NCI-H345 treated with DMSO at 0.1 percent for 48 hours (cell line): ENCODE results near the gene RPS23.
"Not testable (repeated sequence)": the region's sequence is repeated elsewhere in the genome, so short reads cannot be mapped to it uniquely, and the experiment has no call there.

ENCODE experiments used
- DNase-seq: peaks from one replicate; lab custom pipeline; 2025; ENCODE audit not compliant: unreplicated experiment; lab: John Stamatoyannopoulos, UW

Gene RPS23

DNA sequence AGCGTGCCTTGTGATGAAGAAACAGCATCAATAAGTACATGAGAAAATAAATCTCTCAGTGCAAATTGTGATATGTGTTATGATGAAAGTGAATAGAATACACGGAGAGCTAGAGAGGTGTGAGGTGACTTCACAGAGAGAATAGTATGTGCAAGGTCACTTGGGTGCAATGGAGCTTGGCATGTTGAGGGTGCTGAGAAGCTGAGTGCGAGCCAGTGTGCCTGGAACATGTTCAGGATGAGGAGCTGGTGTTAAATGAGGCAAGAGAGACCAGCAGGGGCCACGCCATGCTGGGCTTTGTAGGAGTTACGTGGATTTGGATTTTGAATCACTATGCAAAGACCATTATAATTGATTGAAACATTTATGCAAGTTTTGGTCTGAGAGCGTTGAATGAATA lies 12.8 kb upstream of the RPS23 start:
- peak; percentile 15 for DNase-seq

DNA sequence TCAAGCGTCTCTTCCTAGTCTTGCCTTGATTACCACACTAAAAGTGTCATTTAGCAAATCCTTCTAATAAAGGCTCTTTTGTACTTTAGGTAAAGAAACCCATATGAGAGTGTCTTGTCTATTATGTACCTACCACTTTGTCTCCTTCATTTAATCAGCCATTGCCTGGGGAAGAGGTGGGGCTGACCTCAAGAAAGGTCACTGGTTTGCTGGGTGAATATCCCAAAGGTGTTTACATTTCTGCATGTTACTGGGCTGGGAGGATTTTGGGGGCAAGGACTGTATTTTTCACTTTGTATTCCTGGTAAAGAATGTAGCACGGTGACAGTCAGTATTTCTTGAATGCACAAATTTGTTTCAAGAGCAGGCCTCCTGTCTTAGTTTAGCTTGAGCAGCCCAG lies 11.9 kb upstream of the RPS23 start:
- no peak for DNase-seq

DNA sequence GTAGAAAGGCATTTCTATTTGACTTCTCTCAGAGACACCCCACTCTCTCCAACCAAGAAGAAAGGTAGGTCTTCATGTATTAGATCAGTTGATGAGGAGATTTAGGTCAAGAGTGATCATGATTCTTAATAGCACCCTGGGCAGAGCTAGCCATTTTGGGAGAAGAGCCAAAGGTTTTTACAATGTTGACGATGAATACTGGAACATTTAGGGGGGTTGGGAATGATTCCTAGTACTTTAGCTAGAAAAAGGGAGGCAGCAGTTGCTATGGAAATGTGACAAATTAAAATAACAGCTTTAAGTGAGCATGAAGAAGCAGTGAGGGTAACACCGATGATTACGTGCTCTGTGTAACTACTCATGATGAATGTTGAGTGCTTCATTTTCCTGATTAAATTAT lies 9.5 kb upstream of the RPS23 start:
- DNase-seq, result no peak

DNA sequence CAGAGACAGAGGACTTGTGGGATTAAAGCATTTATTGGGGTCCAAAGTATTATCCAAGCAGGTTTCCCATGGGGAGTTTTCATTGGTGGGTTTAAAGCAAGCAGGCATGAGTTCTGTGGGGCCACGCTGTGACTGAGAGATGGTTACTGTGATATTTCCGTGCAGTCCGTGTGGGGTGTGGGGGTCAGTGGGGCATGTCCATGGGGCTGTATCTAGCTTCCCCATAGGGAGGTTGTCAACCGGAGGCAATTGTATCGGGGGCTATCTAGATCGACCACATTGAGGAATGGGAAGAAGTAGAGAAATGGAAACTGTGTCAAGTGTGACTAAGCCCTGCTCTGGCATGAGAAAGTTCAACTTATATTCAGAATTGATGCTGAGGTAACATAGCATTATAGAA lies 7.1 kb upstream of the RPS23 start:
- DNase-seq, result no peak

DNA sequence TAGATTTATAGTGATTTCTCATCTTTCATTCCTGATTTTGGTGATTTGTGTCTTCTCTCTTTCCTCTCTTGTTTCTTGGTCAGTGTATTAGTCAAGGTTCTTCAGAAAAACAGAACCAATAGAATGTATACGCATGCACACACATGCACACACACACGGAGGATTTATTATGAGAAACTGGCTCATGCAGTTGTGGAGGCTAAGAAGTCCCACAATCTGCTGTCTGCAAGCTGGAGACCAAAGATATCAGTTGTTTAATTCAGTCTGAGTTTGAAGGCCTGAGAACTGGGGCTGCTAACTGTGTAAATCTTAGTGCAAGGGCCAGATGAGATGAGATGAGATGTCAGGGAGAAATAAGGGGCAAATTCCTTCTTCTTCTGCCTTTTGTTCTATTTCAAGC lies 5.7 kb upstream of the RPS23 start:
- no peak for DNase-seq

DNA sequence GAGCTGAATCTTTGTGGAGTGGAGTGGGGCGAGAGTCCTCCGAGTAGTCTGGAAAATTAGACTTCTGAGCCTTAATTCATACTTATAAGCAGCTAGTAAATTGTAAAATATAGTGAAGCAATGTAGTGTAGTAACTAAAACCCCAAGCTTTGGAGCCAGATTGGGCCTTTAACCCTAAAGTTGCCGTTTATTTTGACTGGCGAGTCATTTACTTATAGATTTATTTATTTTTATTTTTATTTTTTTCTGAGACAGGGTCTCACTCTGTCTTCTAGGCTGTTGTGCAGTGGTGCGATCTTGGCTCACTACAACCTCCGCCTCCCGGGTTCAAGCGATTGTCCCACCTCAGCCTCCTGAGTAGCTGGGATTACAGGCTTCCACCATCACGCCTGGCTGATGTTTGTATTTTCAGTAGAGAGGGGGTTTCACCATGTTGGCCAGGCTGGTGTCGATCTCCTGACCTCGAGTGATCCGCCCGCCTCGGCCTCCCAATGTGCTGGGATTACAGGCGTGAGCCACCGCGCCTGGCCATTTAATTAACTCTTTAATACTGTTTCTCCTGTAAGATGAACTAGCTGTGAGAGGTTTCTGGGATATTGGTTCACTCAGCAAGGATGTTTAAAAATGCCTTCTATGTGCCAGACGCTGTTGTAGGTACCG lies 687 bp upstream of the RPS23 start:
- no peak for DNase-seq

DNA sequence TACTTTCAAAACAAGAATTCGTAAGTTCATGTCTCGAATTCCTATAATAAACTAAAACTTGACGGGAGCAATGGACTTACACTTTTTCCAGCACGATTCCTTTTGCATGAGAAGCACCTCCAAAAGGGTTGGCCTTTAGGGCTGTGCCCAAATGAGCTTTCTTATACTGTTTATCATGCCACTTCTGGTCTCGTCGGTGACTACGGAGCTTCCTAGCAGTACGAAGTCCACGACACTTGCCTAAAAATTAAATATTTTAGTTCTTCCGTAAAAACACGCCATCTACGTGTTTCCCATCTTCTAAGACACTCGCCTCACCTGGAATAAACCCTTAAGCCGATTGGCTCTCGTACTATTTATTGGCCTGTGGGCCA lies 554 bp downstream of the RPS23 start:
- DNase-seq, result no peak

DNA sequence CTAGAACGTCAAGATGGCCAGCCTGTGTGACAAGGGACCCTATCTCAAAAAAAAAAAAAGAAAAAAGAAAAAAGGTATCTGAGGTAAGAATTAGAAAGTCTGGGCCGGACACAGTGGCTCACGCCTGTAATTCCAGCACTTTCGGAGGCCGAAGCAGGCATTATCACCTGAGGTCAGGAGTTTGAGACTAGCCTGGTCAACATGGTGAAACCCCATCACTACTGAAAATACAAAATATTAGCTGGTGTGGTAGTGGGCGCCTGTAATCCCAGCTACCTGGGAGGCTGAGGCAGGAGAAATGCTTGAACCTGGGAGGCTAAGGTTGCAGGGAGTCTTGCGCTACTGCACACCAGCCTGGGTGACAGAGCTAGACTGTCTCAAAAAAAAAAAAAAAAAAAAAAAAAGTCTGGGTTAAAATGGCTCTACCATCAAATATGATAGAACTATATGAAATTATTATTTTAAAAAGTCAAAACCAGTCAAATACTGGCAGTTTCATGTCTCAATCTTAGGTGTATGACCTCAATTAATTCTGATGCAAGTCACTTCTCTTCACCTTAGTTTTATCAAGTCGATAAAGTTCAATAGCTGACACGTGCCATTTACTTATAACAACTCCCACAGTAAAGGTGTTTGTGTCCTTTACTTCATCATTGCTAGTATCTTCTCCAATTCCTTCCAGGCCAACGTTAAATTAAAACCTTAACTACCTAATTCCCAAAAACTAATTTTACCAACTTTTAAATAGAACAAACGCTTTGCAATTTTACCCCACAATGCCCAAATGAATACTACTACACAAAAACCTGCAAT lies 1.1 kb downstream of the RPS23 start:
- no peak for DNase-seq

DNA sequence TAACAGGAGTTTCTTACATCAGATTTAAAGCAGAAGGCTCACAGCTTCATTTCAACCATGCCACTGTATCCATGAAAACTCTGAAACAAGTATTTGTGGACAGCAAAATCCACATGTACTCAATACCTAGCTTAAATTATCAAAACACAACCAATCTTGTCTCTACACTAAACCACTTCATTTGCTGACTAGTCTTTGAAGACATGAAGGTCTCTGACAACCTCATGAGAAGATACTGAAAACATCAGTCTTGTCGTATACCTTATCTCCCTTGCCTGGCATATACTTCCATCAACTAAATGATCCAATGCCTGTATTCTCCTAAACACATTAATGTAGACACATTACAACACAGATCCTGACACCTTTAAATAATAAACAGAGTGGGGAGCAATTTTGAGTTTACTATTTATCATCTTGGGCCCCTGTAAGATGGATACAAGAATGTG lies 2.9 kb downstream of the RPS23 start:
- no peak for DNase-seq

DNA sequence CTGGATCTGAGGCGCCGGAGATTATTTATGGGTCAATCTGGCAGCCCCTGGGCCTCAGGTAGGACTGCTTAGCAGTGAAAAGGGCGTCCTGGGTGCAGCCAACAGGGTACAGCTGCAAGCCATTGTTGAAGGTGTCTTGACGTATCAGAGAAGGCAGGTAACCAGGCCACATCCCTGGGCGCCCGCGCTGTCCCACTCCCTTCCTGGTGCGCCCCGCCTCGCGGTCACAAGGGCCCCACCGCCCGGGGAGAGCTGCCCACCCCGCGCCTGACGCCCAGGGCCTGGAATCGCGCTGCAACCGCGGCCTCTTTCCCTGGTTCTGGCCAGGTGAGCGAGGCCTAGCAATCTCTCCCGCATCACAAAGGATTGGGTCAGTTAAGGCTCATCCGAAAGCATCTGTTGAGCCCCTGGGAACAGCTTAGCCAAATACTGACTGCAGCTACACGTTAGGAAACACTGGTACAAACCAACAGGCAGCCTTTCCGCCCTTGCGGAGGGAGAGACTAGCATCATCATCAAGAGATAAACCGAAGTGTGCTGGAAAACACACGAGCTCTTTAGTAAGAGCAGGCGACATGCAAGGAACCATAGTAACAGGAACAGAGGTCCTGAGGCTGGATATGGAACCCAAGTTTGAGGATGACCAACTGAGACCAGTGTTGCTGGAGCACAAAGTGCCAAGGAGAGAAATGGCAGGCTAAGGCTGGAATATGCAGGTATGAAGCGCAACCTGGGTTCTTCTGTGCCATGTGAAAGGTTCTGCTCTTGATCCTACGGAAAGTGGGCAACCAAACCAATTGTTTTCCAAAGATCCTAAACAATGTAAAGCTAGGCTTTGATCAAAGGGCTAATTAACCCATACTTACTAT lies 3.6 kb downstream of the RPS23 start:
- no peak for DNase-seq

DNA sequence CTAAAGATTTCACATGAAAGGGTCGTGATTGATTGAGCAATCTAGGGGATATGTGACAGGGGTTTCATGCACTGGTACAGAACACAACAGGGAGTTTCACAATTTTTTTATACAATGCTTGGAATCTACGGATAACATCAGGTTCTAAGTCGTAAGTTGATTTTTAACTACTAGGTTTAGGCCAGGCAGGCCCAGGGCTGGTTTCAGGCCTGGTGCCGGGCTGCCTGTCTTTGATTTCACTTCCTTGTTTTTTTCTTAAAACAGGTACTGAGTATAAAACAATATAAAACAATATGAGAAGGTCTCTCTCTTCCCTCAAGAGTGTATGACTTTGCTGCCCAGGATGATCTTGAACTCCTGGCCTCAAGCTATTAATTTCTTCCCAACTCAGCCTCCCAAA lies 4.7 kb downstream of the RPS23 start:
- not testable (repeated sequence) for DNase-seq

DNA sequence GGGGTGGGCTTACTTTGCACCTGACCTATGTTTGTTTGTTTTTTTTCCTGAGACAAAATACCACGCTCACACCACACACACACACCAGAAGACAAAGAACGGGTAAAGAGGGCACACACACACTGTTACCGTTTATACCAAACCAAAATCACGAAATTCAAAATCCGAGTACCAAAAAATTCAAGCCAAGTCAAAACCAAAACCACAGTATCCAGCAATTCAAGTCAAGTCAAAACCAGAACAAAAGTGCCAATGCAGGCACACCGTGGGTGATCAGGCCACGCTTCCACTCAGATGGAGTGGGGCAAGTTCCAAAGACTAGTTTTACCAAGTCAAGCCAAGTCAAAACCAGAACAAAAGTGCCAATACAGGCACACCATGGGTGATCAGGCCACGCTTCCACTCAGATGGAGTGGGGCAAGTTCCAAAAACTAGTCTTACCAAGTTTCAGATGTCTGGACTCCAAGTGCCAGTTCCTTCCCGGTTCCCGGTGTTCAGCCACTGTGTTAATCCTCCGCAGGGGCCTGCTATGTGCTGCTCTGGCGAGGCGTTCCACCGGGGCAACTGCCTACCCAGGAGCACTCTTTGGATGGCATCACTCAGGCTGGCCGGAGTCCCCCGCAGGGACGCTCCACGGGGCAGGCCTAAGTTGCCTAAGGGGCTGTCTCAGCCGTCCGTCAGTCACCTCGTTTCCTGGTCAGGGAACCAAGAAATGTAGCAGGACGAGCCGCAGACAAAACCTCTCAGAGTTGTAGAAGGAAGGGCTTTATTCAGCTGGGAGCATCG lies 5.4 kb downstream of the RPS23 start:
- DNase-seq, result not testable (repeated sequence)

DNA sequence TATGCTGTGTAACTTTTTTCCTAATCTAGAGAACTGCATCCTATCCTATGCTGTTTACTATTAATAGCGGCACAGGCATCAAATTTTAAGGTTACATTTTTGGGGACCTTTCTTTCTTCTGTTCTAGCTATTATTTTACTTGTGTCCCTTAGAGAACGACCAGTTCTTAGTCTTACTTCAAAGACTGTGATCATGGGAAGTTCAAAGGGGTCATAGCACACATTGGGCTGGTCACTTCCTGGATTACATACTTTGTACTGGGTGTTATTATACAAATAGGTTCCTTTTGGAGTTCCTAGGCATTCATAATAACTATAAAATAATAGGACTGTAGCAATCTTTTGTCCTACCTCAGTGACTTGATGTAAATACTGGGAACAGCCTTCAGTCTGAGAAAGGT lies 8.8 kb downstream of the RPS23 start:
- DNase-seq, result not testable (repeated sequence)

DNA sequence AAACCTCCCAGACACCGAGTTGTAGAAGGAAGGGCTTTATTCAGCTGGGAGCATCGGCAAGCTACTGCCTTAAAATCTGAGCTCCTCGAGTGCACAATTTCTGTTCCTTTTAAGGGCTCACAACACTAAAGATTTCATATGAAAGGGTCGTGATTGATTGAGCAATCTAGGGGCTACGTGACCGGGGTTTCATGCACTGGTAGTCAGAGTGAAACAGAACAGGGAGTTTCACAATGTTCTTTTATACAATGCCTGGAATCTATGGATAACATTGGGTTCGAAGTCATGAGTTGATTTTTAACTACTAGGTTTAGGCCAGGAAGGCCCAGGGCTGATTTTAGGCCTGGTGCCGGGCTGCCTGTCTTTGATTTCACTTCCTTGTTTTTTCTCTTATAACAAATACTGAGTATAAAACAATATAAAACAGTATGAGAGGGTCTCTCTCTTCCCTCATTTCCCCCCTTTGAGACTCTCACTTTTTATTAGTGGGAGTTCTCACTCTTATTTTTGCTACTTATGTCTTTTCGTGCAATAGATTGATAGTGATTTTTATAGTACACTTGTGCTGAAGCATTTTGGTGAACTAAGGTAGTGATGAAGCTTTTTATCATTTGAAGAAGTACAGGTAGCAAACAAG lies 10.7 kb downstream of the RPS23 start:
- DNase-seq, result not testable (repeated sequence)

DNA sequence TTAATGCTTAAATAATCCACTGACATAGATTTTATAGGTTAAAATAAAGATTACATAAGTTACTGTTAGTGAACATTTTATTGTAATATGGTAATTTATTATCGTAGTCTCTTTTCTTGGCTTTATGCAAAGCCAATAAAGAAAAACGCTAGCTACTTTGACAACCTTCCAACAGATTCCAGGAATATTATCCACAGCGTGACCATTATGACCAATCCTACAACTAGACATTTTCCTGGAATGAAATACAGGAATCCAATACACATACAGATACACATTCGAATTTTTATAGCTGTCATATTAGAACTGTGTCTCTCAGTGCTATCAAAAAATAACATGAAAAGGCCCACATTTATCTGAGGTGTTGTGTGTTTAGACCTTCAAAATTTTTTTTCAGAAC lies 13.1 kb downstream of the RPS23 start:
- no peak for DNase-seq

DNA sequence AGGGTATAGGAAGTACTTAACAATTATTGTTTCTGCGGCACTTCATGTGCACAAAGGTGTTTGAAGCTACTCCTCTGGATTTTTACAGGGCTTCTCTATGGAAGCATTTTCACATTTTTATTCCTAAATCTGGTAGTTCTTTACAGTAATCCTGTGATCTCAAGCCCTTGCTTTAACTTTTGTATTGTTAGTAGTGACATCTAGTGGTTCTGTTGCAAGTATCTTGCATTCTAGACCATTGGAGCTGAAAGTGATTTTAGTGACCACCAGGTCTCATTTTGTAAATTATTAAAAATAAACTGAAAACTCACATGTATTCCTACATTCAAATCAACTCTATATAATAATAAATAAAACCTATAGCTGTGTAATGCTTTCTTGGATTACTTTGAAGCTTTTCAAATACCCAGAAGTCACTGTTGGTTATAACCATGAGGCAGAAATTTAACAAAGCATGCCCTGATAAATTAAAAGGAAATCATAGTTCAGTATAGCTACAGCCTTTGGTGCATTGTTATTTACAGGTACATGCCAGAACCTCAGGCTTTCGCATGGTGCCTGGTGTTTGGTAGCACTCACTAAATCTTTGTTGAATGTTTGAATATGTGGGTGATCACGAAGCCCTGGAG lies 18.9 kb downstream of the RPS23 start:
- no peak for DNase-seq

DNA sequence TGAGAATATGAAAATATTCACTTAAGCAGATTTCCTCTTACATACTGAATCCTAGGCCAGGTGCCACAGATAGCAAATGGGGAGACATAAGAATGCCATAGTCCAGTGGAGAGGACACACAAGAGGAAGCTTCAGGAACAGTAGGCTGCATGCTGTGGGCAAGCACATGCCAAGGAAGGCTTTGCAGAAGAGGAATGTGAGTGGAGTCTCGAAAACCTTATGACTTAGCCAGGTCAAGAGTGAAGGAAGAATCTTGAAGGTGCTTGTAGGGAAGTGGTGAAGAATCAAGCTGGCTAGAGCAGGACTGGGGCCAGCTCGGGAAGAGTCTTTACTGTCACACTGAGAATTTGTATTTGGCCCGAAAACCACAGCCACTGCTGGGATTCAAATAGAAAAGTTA lies 20.4 kb downstream of the RPS23 start:
- DNase-seq, result no peak

DNA sequence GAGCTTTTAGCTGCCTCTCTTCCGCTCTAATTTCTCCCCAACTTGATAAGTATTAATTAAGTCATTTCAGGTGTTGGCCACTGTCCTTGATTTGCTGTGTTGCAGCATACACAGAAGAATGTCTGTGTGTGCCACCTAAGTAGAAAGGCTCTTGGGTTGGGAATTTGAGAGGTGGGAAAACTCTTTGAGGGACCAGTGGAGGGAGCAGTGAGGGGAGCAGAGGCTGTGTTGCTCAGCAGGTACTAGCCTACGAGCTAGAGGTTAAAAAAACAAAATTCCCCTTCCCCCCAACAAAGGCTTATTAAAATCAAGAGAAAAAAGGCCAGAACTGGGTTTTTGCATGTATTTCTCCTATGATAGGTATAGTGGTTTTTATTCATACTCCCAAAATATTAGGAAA lies 20.9 kb downstream of the RPS23 start:
- no peak for DNase-seq

DNA sequence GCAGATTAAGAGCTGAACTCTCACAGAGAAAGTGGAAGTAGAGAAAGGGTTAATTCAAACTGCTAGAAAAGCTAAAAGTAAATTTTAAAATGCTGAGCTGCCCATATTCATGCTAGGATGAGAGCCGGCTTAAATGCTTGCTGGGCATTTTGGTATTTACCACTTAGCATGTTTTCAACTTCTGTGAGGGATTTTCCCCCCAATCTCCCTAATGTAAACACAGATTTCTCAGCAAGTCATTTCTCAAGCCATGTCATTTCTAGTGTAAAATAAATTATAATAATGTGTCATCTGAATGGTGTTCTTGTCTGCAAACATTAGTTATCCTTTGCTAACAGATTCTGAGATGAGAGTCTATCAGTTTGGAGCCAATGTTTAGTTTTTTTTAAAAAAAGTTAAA lies 22.3 kb downstream of the RPS23 start:
- DNase-seq, result no peak

DNA sequence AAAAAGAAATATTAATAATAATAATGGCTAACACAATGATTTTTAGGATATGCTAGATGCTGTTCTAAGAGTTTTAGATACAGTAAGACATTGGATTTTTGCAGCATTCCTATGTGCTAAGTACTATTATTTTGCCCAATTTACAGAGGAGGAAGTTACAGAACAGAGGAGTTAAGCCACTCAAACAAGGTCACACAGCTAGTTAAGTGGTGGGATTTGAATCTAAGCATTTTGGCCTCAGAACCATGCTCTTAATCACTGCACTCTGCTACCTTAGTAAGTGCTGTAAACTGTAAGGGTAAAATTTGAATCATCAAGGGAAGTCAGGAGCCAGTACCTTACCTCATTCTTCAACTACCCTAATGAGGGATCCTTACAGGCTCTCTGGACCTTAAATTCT lies 25.4 kb downstream of the RPS23 start:
- no peak for DNase-seq
